Spleen (tissue), 7 donors: ENCODE measurements around the gene KIF18B.

Experiments
- POLR2A ChIP-seq, 3 donors: fragments of 450-650 bp; IDR thresholded peaks; one replicate each; pipeline ENCODE4 v1.5.1; 2017; ENCODE audit warnings: antibody characterized with exemption in 3 of 3, mild to moderate bottlenecking in 1 of 3
- TF ChIP-seq, protein P1 (sequence below), 11 experiments: fragments of 200-600 bp in 7 of 11; fragments of 450-650 bp in 4 of 11; sonication (generic) in 4 of 11; IDR thresholded peaks in 8 of 11; conservative IDR thresholded peaks in 3 of 11; 1 replicate in 7 of 11; 2 replicates in 4 of 11; pipeline versions ENCODE4 v1.4.0 to v1.8.0; 2016 to 2021; ENCODE audit warnings: antibody characterized with exemption in 11 of 11, inconsistent platforms in 4 of 11, mild to moderate bottlenecking in 1 of 11
- donor health status: DM: no; HTN: no; CAD: no; lungs with moderate emphysema.
- donor health status: DM: no; HTN: no; CAD: no.
- donor health status: DM: no; HTN: no; CAD: no.

DNA sequence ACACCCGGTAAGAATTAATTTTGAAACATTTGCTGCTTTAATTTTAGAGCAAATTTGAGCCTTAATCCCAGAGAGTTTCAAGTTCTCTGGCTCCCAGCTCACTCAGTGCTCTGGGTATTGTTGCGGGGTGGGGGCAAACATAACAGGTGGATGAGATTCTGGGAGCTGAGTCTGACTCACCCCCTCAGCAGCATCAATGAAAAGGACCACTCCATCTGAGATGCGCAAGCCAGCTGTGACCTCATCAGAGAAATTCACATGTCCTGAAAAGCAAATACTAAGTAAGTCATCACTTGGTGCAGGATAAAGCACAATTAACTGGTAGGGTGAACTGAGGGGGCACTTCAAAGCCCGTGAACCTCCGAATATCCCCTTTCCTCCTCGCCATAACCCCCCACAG is 68.2 kb downstream of the KIF18B start:
- no peak for TF ChIP-seq POLR2A (IDR thresholded peaks at IDR 0.05)
- TF ChIP-seq, protein P1, sequence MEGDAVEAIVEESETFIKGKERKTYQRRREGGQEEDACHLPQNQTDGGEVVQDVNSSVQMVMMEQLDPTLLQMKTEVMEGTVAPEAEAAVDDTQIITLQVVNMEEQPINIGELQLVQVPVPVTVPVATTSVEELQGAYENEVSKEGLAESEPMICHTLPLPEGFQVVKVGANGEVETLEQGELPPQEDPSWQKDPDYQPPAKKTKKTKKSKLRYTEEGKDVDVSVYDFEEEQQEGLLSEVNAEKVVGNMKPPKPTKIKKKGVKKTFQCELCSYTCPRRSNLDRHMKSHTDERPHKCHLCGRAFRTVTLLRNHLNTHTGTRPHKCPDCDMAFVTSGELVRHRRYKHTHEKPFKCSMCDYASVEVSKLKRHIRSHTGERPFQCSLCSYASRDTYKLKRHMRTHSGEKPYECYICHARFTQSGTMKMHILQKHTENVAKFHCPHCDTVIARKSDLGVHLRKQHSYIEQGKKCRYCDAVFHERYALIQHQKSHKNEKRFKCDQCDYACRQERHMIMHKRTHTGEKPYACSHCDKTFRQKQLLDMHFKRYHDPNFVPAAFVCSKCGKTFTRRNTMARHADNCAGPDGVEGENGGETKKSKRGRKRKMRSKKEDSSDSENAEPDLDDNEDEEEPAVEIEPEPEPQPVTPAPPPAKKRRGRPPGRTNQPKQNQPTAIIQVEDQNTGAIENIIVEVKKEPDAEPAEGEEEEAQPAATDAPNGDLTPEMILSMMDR (IDR thresholded peaks at IDR 0.05 in 8 of 11, conservative IDR thresholded peaks at IDR 0.05 in 3 of 11) = no peak
